Brain microvascular endothelial cell (primary cell): ENCODE data around the gene NCOR2.

Source experiments
- DNase-seq: peaks from one replicate; pipeline ENCODE4 v3.0.0-alpha.2; 2020
- H3K27ac ChIP-seq: fragments of 250-450 bp; sonication (Bioruptor Pico); 2 replicates; pipeline ENCODE4 v1.5.1; 2020; ENCODE audit warnings: mild to moderate bottlenecking, moderate library complexity
- H3K27me3 ChIP-seq: fragments of 250-450 bp; sonication (Bioruptor Pico); replicated peaks from 2 replicates; pipeline ENCODE4 v1.5.1; 2020; ENCODE audit warnings: mild to moderate bottlenecking
- H3K36me3 ChIP-seq: fragments of 250-450 bp; sonication (Bioruptor Pico); replicated peaks from 2 replicates; pipeline ENCODE4 v1.5.1; 2020; ENCODE audit warnings: mild to moderate bottlenecking
- H3K4me3 ChIP-seq: 2 replicates; pipeline ENCODE4 v1.5.1; 2011; ENCODE audit warnings: low read depth, mild to moderate bottlenecking, control low read depth, low read length, moderate library complexity
- in situ Hi-C: cut with HindIII; loops from 2 replicates; pipeline ENCODE4 v1.10.0; 2017; ENCODE audit warnings: low sequenced_read_pairs, low pct_ligation_motif_present
- TF ChIP-seq, protein P1 (sequence below): IDR thresholded peaks from 2 replicates; pipeline ENCODE4 v1.5.1; 2011; ENCODE audit warnings: low read depth, mild to moderate bottlenecking, moderate library complexity, low read length, control low read depth, inconsistent platforms; ENCODE audit errors: missing control alignments

NCOR2 gene

DNA sequence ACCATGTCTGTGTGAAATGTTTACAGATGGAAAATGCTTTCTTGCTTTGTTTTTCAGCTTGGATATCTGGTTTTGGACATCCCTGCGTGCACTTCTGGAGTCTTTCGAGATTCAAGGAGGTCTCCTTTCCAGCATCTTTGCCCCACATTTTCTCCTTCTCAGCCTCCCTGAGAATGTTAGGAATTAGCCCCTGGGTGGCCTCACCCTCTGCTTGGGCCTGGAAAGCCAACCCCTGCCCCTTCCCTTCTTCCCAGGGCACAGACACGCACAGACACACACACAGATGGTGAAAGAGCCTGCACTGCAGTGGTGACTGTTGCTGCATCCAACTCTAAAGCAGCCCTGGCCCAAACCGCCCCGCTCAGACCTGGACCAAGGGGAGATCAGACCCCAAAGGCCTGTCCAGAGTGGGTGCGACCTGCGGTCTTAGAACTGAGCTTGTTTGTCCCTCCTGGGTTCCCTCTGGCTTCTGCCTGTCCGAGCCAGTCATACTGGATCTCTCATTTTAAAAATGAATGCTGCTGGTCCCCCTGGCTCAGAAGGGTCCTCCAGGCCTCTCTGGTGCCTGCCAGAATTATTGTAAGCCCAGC is 8.7 kb upstream of the NCOR2 start:
- in situ Hi-C loops, result no loop called here
- Histone ChIP-seq H3K27me3 (no peaks in the 10 kb centered on the region), H3K36me3 (no peaks in the 10 kb centered on the region), H3K4me3 (no peak overlapping the region), H3K27ac (no peak overlapping the region)
- DNase-seq, result no peak
- TF ChIP-seq, protein P1, sequence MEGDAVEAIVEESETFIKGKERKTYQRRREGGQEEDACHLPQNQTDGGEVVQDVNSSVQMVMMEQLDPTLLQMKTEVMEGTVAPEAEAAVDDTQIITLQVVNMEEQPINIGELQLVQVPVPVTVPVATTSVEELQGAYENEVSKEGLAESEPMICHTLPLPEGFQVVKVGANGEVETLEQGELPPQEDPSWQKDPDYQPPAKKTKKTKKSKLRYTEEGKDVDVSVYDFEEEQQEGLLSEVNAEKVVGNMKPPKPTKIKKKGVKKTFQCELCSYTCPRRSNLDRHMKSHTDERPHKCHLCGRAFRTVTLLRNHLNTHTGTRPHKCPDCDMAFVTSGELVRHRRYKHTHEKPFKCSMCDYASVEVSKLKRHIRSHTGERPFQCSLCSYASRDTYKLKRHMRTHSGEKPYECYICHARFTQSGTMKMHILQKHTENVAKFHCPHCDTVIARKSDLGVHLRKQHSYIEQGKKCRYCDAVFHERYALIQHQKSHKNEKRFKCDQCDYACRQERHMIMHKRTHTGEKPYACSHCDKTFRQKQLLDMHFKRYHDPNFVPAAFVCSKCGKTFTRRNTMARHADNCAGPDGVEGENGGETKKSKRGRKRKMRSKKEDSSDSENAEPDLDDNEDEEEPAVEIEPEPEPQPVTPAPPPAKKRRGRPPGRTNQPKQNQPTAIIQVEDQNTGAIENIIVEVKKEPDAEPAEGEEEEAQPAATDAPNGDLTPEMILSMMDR, result no peak

DNA sequence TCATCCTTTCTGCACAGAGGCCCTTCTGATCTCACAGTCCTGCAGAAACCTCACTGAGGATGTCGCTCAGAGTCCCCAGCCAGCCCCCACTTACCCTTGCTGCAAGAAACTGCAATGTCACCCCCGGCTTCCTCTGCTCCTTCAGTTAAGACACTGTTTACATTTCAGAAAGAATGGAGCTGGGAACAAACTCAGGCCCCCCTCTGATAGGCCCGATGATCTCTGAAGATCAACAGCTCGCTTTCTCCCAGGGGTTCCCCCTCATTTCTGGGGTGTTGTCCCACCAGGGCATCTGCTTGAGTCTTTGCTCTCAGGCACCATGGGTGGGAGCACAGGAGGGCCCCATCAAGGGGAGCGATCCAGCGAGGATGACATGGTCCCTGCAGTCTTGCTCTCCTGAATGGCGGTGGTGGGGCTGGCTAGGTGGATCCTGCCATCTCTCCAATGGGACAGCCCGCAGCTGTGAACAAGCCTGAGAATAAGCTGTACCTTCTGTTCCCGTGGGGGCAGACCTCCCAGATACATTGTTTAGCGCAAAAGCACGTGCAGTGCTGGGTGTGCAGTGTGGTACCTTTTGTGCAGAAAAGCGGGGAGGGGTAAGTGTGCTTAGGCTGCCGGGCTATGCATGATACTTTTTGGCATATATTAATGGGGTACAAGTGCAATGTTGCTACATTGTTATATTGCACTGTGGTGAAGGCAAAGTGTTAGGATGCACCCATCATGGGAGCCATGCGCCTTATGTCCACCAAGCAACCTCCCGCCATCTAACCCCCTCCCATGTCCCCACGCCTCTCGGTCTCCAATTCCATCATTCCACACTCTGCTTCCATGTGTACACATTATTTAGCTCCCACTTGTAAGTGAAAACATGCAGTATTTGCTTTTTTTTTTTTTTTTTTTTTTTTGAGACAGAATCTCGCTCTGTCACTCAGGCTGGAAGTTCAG is 6.7 kb upstream of the NCOR2 start:
- no peaks in the 10 kb centered on the region for H3K36me3 ChIP-seq
- DNase-seq, result no peak
- in situ Hi-C loops, result no loop called here
- no peaks in the 10 kb centered on the region for H3K27me3 ChIP-seq
- no peak overlapping the region for H3K4me3 ChIP-seq
- H3K27ac ChIP-seq, result no peak overlapping the region
- TF ChIP-seq, protein P1, result no peak

DNA sequence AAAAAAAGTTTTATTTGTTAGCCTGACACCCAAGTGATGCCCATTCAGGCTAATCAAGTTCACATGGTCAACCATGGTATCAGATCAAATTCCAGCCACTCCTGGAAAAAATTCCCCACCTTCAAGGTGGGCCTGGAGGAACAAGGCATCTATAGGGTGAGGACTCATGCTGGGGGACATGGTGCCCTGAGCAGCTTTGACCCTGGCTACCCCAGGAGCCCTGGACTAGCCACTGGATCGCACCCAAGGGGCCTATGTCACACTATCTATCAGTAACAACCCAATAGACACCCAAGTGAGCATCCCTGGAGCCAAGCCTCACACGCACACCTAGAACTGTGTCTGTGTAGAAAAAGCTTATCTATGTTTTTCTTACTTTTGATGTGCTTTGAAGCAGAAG is 4.1 kb upstream of the NCOR2 start:
- in situ Hi-C loops, result no loop called here
- TF ChIP-seq, protein P1, result no peak
- H3K27me3 ChIP-seq, result no peaks in the 10 kb centered on the region
- H3K36me3 ChIP-seq, result no peaks in the 10 kb centered on the region
- H3K27ac ChIP-seq, result no peak overlapping the region
- no peak overlapping the region for H3K4me3 ChIP-seq
- no peak for DNase-seq

DNA sequence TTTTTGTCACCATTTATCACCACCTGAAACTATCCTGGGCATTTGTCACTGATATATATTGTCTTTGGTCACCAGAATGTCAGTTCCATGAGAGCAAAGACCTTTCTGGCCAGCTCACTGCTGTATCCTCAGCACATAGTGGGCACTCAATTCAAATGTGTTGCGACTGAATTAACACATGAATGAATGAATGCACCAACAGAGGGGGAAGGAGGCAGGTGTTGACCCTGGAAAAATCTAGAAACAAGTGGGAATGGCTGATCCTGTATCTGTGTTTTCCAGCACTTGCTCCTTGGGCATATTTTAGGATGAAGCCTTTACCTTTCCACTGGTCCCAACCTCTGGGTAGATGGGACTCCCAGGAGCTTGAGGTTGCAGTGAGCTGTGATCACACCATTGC is 3.4 kb upstream of the NCOR2 start:
- Histone ChIP-seq H3K27ac (no peak overlapping the region), H3K4me3 (no peak overlapping the region), H3K27me3 (no peaks in the 10 kb centered on the region), H3K36me3 (no peaks in the 10 kb centered on the region)
- in situ Hi-C loops, result no loop called here
- TF ChIP-seq, protein P1, result no peak
- no peak for DNase-seq

DNA sequence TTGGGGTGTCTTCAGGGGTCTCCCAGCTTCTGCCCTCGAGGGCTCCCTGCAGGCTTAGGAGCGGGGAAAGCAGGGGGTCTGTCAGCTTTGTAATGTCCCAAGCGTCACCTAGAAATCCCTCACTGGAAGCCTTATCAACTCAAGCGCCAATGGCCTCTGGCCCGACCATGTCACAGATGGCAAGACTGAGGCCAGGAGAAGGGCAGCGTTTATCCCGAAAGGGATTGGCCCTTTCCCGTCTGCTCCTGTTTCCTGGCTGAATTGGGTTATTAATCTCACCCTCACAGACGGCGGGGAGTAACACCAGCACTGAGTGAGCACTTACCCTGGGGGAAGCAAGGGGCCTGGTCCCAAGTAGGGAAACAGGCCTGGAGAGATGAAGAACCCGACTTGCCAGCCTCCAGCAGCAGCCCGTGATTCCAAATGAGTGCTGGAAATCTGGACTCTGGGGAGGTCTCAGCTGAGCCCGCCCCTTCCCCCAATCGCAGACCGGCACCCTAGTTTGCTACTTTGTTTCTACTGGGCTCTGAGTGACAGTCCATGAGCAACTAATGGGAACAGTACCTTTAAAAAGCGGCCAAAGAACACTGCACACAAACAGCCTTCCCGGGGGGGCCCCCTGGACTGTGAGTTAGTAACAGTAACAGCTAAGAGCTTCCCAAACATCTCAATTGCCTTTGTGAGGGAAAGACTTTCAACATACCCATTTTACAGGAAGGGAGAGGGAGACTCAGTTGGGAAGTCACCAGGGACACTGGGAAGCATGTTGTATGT is 2.1 kb upstream of the NCOR2 start:
- no peak overlapping the region for H3K27ac ChIP-seq
- no peaks in the 10 kb centered on the region for H3K27me3 ChIP-seq
- H3K36me3 ChIP-seq, result no peaks in the 10 kb centered on the region
- in situ Hi-C loops, result no loop called here
- TF ChIP-seq, protein P1, result no peak
- DNase-seq, result no peak
- no peak overlapping the region for H3K4me3 ChIP-seq
